Caco-2 (cell line): ENCODE results near the gene GLB1L2. TPM values are rescaled to one million over a fixed set of nuclear protein-coding genes. Genes with fewer than 3 reads are reported as not detected.

Source experiments
- BruUV-seq: library from RNA; stranded (reverse); fragments of 400-500 nt; replicated peaks from 2 replicates; lab custom pipeline; 2021; lab: Mats Ljungman, UMichigan
- CTCF ChIA-PET: fragments of 300-600 bp; sonication (Branson Sonifier 250); formaldehyde crosslinking; loops from one replicate; lab custom pipeline; 2022; ENCODE audit warnings: antibody characterized with exemption; lab: Charles Lee
- POLR2A ChIA-PET: fragments of 300-600 bp; sonication (Branson Sonifier 250); formaldehyde crosslinking; loops from one replicate; lab custom pipeline; 2022; ENCODE audit warnings: antibody characterized with exemption; lab: Charles Lee
- DNase-seq, 2 experiments: peaks; one replicate each; pipeline versions ENCODE4 v3.0.0 to v3.0.0-alpha.2; 2020 to 2022
- H3K27me3 ChIP-seq: replicated peaks from 2 replicates; pipeline ENCODE4 v1.6.0; 2011; ENCODE audit warnings: low read length; ENCODE audit not compliant: control insufficient read depth, insufficient read depth
- H3K36me3 ChIP-seq: 2 replicates; pipeline ENCODE4 v1.5.1; 2011; ENCODE audit warnings: low read length; ENCODE audit not compliant: control insufficient read depth, insufficient read depth
- H3K4me1 ChIP-seq: fragments of 250-450 bp; sonication (Bioruptor Pico); 2 replicates; pipeline ENCODE4 v1.5.1; 2020; ENCODE audit warnings: mild to moderate bottlenecking
- H3K4me3 ChIP-seq: 2 replicates; pipeline ENCODE4 v1.5.1; 2011; ENCODE audit warnings: low read depth, mild to moderate bottlenecking, control low read depth, low read length
- H3K9me3 ChIP-seq: fragments of 250-450 bp; sonication (Bioruptor Pico); 2 replicates; pipeline ENCODE4 v1.5.1; 2020; ENCODE audit warnings: mild to moderate bottlenecking, moderate library complexity
- H3K27ac Mint-ChIP-seq: one replicate; pipeline ENCODE4 v1.8.0; 2022; ENCODE audit warnings: mixed read lengths; ENCODE audit not compliant: unreplicated experiment
- H3K27me3 Mint-ChIP-seq: one replicate; pipeline ENCODE4 v1.8.0; 2022; ENCODE audit warnings: mixed read lengths; ENCODE audit not compliant: insufficient read depth, unreplicated experiment
- H3K36me3 Mint-ChIP-seq: one replicate; pipeline ENCODE4 v1.8.0; 2022; ENCODE audit warnings: mild to moderate bottlenecking, mixed read lengths; ENCODE audit not compliant: insufficient read depth, unreplicated experiment
- H3K4me1 Mint-ChIP-seq: one replicate; pipeline ENCODE4 v1.8.0; 2022; ENCODE audit warnings: low read depth, mixed read lengths; ENCODE audit not compliant: unreplicated experiment
- H3K4me3 Mint-ChIP-seq: one replicate; pipeline ENCODE4 v1.8.0; 2022; ENCODE audit warnings: mild to moderate bottlenecking, moderate library complexity, mixed read lengths; ENCODE audit not compliant: unreplicated experiment
- H3K9me3 Mint-ChIP-seq: one replicate; pipeline ENCODE4 v1.8.0; 2022; ENCODE audit warnings: mixed read lengths; ENCODE audit not compliant: unreplicated experiment
- CTCF ChIP-seq, 2 experiments: fragments of 200-600 bp in 1 of 2; IDR thresholded peaks; 1 replicate in 1 of 2; 2 replicates in 1 of 2; pipeline versions ENCODE4 v1.5.1 to v1.8.0; 2011 to 2022; ENCODE audit warnings: antibody characterized with exemption in 1 of 2, control low read depth in 1 of 2, inconsistent platforms in 1 of 2, low read depth in 1 of 2, low read length in 1 of 2, mild to moderate bottlenecking in 1 of 2, moderate library complexity in 1 of 2; ENCODE audit not compliant: insufficient read depth in 1 of 2, severe bottlenecking in 1 of 2, unreplicated experiment in 1 of 2
- intact Hi-C: fragments of 100-400 bp; cut with micrococcal nuclease; formaldehyde crosslinking; loops from one replicate; pipeline ENCODE4 v1.10.0; 2022; ENCODE audit not compliant: unreplicated experiment
- total RNA-seq: library from RNA; stranded (reverse); gene quantifications from 2 replicates; pipeline ENCODE4 v1.2.3, GENCODE V29; 2022

GLB1L2 gene
- total RNA-seq, 1 experiment from 2014 or later: 15.8 TPM

- Mint-ChIP-seq H3K4me1 (no peaks in the 10 kb centered on the region), H3K27ac (no peak overlapping the region), H3K27me3 (peaks cover 9% of the 10 kb centered on the region), H3K36me3 (no peaks in the 10 kb centered on the region), H3K9me3 (no peaks in the 10 kb centered on the region), H3K4me3 (no peak overlapping the region)
- Histone ChIP-seq H3K4me1 (no peaks in the 10 kb centered on the region), H3K27me3 (no peaks in the 10 kb centered on the region), H3K9me3 (no peaks in the 10 kb centered on the region), H3K36me3 (no peaks in the 10 kb centered on the region), H3K4me3 (no peak overlapping the region)
- intact Hi-C loops: no loop called here
- no TSS peak for BruUV-seq
- CTCF ChIA-PET: no interaction called here
- TF ChIP-seq CTCF (IDR thresholded peaks at IDR 0.05; ENCODE audit: insufficient read depth in 1 of 2, low read depth in 1 of 2, low read length in 1 of 2, severe bottlenecking in 1 of 2, unreplicated experiment in 1 of 2): no peak
- no peak for DNase-seq
- POLR2A ChIA-PET: no interaction called here
Measured at GRCh38 chr11:134373591-134374052, 41.8 kb downstream of the GLB1L2 start.

GRCh38 chr11:134374171-134374570 lies 42.4 kb downstream of the GLB1L2 start:
- Histone ChIP-seq H3K36me3 (no peaks in the 10 kb centered on the region), H3K4me1 (no peaks in the 10 kb centered on the region), H3K9me3 (no peaks in the 10 kb centered on the region), H3K27me3 (no peaks in the 10 kb centered on the region), H3K4me3 (no peak overlapping the region)
- CTCF ChIA-PET: no interaction called here
- TF ChIP-seq CTCF (IDR thresholded peaks at IDR 0.05; ENCODE audit: insufficient read depth in 1 of 2, low read depth in 1 of 2, low read length in 1 of 2, severe bottlenecking in 1 of 2, unreplicated experiment in 1 of 2): no peak
- peaks cover 9% of the 10 kb centered on the region for H3K27me3 Mint-ChIP-seq
- no peak for DNase-seq
- BruUV-seq: no TSS peak
- H3K4me3 Mint-ChIP-seq: no peak overlapping the region
- intact Hi-C loops: no loop called here
- POLR2A ChIA-PET: no interaction called here
- H3K36me3 Mint-ChIP-seq: no peaks in the 10 kb centered on the region
- H3K27ac Mint-ChIP-seq: no peak overlapping the region
- no peaks in the 10 kb centered on the region for H3K4me1 Mint-ChIP-seq
- no peaks in the 10 kb centered on the region for H3K9me3 Mint-ChIP-seq

- POLR2A ChIA-PET: no interaction called here
Measured at GRCh38 chr11:134374891-134375550, 43.2 kb downstream of the GLB1L2 start.

More at GRCh38 chr11:134374891-134375550, 43.2 kb downstream of the GLB1L2 start:
- no peak overlapping the region for H3K4me3 ChIP-seq
- intact Hi-C loops: no loop called here
- Mint-ChIP-seq H3K4me3 (no peak overlapping the region), H3K4me1 (no peaks in the 10 kb centered on the region), H3K27ac (no peak overlapping the region), H3K9me3 (no peaks in the 10 kb centered on the region), H3K27me3 (peaks cover 11% of the 10 kb centered on the region), H3K36me3 (no peaks in the 10 kb centered on the region)
- BruUV-seq: no TSS peak
- no peaks in the 10 kb centered on the region for H3K9me3 ChIP-seq
- H3K4me1 ChIP-seq: no peaks in the 10 kb centered on the region
- no peaks in the 10 kb centered on the region for H3K27me3 ChIP-seq
- no peak for TF ChIP-seq CTCF (IDR thresholded peaks at IDR 0.05; ENCODE audit: insufficient read depth in 1 of 2, low read depth in 1 of 2, low read length in 1 of 2, severe bottlenecking in 1 of 2, unreplicated experiment in 1 of 2)
- H3K36me3 ChIP-seq: no peaks in the 10 kb centered on the region
- no peak for DNase-seq
- CTCF ChIA-PET: no interaction called here
